HepG2 (cell line): ENCODE measurements around the gene ZNF530. TPM values are rescaled to one million over a fixed set of nuclear protein-coding genes. Genes with fewer than 3 reads are reported as not detected.

Source experiments
- ARNT2 ChIP-seq: sonication (generic); formaldehyde crosslinking; IDR thresholded peaks from 2 replicates; pipeline ENCODE4 v1.8.0; 2022; ENCODE audit warnings: mild to moderate bottlenecking, low read depth, missing genetic modification reagents, moderate library complexity
- BORCS8-MEF2B ChIP-seq: sonication (generic); formaldehyde crosslinking; IDR thresholded peaks from 2 replicates; pipeline ENCODE4 v1.8.0; 2022; ENCODE audit warnings: mild to moderate bottlenecking, missing genetic modification reagents
- ERF ChIP-seq: IDR thresholded peaks from 2 replicates; pipeline ENCODE4 v1.6.1; 2018; ENCODE audit warnings: missing biosample characterization, missing genetic modification reagents
- FOSL2 ChIP-seq: sonication (generic); formaldehyde crosslinking; IDR thresholded peaks from 2 replicates; pipeline ENCODE4 v1.4.0; 2020; ENCODE audit warnings: missing genetic modification reagents
- NBN ChIP-seq: fragments of 450-650 bp; conservative IDR thresholded peaks from 2 replicates; pipeline ENCODE4 v1.6.1; 2017
- NCOA2 ChIP-seq: sonication (generic); formaldehyde crosslinking; IDR thresholded peaks from 2 replicates; pipeline ENCODE4 v1.8.0; 2022; ENCODE audit warnings: inconsistent platforms
- RBM39 ChIP-seq: fragments of 200-400 bp; formaldehyde crosslinking; IDR thresholded peaks from one replicate; pipeline ENCODE4 v1.6.1; 2018; ENCODE audit warnings: antibody characterized with exemption, mild to moderate bottlenecking, low read depth, low read length; ENCODE audit not compliant: poor library complexity, severe bottlenecking
- SAP130 ChIP-seq: IDR thresholded peaks from 2 replicates; pipeline ENCODE4 v1.6.1; 2016; ENCODE audit warnings: low read depth
- SIX4 ChIP-seq: sonication (generic); formaldehyde crosslinking; IDR thresholded peaks from 2 replicates; pipeline ENCODE4 v1.4.0; 2020; ENCODE audit warnings: missing genetic modification reagents
- SKI ChIP-seq: fragments of 450-650 bp; IDR thresholded peaks from one replicate; pipeline ENCODE4 v1.6.1; 2018; ENCODE audit warnings: mild to moderate bottlenecking; ENCODE audit not compliant: partially characterized antibody
- SP2 ChIP-seq: sonication (generic); formaldehyde crosslinking; IDR thresholded peaks from 2 replicates; pipeline ENCODE4 v1.5.1; 2020; ENCODE audit warnings: mild to moderate bottlenecking, missing genetic modification reagents
- SUZ12 ChIP-seq: fragments of 150-350 bp; IDR thresholded peaks from 2 replicates; pipeline ENCODE4 v1.6.1; 2014; ENCODE audit warnings: low read depth, low read length
- ZFP36L1 ChIP-seq: sonication (generic); formaldehyde crosslinking; IDR thresholded peaks from 2 replicates; pipeline ENCODE4 v1.8.0; 2022; ENCODE audit warnings: mild to moderate bottlenecking, missing genetic modification reagents, moderate library complexity
- ZNF143 ChIP-seq: sonication (generic); formaldehyde crosslinking; IDR thresholded peaks from 2 replicates; pipeline ENCODE4 v1.4.0; 2020; ENCODE audit warnings: missing genetic modification reagents
- ZNF350 ChIP-seq: sonication (generic); formaldehyde crosslinking; IDR thresholded peaks from 2 replicates; pipeline ENCODE4 v1.4.0; 2020; ENCODE audit warnings: mild to moderate bottlenecking, low read depth, missing genetic modification reagents, borderline replicate concordance
- ZNF607 ChIP-seq: sonication (generic); formaldehyde crosslinking; IDR thresholded peaks from 2 replicates; pipeline ENCODE4 v1.5.1; 2020; ENCODE audit warnings: missing genetic modification reagents, mild to moderate bottlenecking, borderline replicate concordance
- ZNF615 ChIP-seq: sonication (generic); formaldehyde crosslinking; IDR thresholded peaks from 2 replicates; pipeline ENCODE4 v1.5.0; 2020; ENCODE audit warnings: mild to moderate bottlenecking, missing genetic modification reagents, borderline replicate concordance
- ZNF883 ChIP-seq: sonication (generic); formaldehyde crosslinking; IDR thresholded peaks from 2 replicates; pipeline ENCODE4 v1.5.1; 2020; ENCODE audit warnings: mild to moderate bottlenecking, missing genetic modification reagents; ENCODE audit errors: not compliant biosample characterization
- ZSCAN29 ChIP-seq: sonication (generic); formaldehyde crosslinking; conservative IDR thresholded peaks from 2 replicates; pipeline ENCODE4 v1.4.0; 2020; ENCODE audit warnings: mild to moderate bottlenecking, missing genetic modification reagents
- ZZZ3 ChIP-seq: sonication (generic); formaldehyde crosslinking; IDR thresholded peaks from 2 replicates; pipeline ENCODE4 v1.4.0; 2020; ENCODE audit warnings: missing genetic modification reagents, mild to moderate bottlenecking, borderline replicate concordance
- polyA plus RNA-seq, 8 experiments: library from polyadenylated mRNA; depleted of rRNA in 3 of 8; stranded (reverse) in 7 of 8; unstranded in 1 of 8; fragments of >200 nt; fragmentation: Illumina TruSeq in 4 of 8; extraction: Trizol in 4 of 8; gene quantifications; 2 replicates each; pipeline versions ENCODE4 v1.2.1 to v1.2.3, GENCODE V29; 2011 to 2016; ENCODE audit warnings: low read depth in 4 of 8, missing spikeins in 1 of 8, mixed read lengths in 1 of 8; ENCODE audit not compliant: insufficient read depth in 1 of 8
- total RNA-seq, 5 experiments: library from RNA; depleted of rRNA; stranded (reverse); fragments of >200 nt; fragmentation: Illumina TruSeq; extraction: Trizol; gene quantifications; 2 replicates each; pipeline ENCODE4 v1.2.3, GENCODE V29; 2016; ENCODE audit warnings: low read depth in 1 of 5
- TF ChIP-seq, protein P1 (sequence below): IDR thresholded peaks from 2 replicates; pipeline ENCODE4 v1.6.1; 2016; ENCODE audit warnings: missing biosample characterization, missing genetic modification reagents, low read depth
- TF ChIP-seq, protein P2 (sequence below): IDR thresholded peaks from 2 replicates; pipeline ENCODE4 v1.4.0; 2020; ENCODE audit warnings: mild to moderate bottlenecking, missing genetic modification reagents
- TF ChIP-seq, protein P3 (sequence below): IDR thresholded peaks from 2 replicates; pipeline ENCODE4 v1.6.1; 2012; ENCODE audit warnings: inconsistent platforms
- TF ChIP-seq, protein P4 (sequence below): sonication (generic); formaldehyde crosslinking; IDR thresholded peaks from 2 replicates; pipeline ENCODE4 v1.5.0; 2020; ENCODE audit warnings: missing genetic modification reagents

ZNF530 gene
- total and polyA plus RNA-seq, 2 of the 13 experiments (the other 11 are each of a cell fraction or from before 2014, with no cell fraction given), result 1.1 to 7.8 TPM

DNA sequence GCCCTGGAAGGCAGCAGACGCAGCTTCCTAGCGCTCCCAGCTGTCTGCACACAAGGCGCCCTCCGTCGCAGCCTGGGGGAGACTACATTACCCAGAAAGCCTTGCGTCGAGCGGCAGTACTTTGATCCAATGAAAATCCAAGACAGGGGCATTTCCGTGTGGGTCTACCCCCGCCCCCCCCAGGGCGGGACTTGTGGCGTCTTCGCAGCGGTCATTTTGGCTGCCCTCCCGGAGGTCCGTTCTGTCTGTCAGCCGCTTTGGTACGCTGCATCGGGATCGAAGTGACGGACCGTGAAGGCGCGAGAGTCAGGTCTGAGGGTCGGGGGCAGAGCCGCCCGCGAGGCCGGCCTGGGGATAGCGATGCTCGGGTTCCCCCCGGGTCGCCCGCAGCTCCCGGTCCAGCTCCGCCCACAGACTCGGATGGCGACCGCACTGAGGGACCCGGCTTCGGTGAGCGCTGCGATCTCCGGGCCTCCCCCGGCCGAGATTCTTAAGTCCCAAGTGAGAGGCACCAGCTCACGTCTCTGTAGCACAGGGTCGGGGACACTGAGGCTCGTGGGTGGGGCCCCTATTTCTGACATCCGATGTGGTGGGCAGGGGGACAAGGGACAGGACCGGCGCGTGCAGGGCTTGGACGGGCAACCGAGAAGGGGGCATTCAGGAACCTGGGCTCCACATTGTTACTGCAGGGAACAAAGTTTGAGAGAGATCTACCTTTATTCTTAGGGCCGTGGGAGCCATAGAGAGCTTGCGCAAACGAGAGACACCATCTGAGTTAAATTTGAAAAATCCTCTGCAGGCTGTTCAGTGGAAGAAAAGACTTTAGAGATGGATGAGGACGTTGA, 33.5 kb downstream of the ZNF530 start, which contains the start of gene ZNF211 (continued):
- peak; percentile 50; the same call in 1 of the 2 replicates for TF ChIP-seq BORCS8-MEF2B (CRISPR knock-in tag)
- peak; percentile 83 for TF ChIP-seq ARNT2 (CRISPR knock-in tag)
- TF ChIP-seq, protein P1, sequence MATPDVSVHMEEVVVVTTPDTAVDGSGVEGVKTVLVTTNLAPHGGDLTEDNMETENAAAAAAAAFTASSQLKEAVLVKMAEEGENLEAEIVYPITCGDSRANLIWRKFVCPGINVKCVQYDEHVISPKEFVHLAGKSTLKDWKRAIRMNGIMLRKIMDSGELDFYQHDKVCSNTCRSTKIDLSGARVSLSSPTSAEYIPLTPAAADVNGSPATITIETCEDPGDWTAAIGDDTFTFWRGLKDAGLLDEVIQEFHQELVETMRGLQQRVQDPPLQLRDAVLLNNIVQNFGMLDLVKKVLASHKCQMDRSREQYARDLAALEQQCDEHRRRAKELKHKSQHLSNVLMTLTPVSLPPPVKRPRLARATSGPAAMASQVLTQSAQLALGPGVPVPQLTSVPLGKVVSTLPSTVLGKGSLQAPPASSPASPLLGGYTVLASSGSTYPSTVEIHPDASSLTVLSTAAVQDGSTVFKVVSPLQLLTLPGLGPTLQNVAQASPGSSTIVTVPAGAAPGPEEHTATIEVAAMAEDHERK (CRISPR knock-in tag), result 0 out of 2 replicates have a peak, but pooled peaks have one; percentile 50
- TF ChIP-seq ZNF607 (CRISPR knock-in tag), result 0 out of 2 replicates have a peak, but pooled peaks have one; percentile 20
- TF ChIP-seq ZNF143 (CRISPR knock-in tag), result peak; percentile 96
- TF ChIP-seq ZNF350, result peak; percentile 63; the same call in 1 of the 2 replicates
- TF ChIP-seq, protein P2, sequence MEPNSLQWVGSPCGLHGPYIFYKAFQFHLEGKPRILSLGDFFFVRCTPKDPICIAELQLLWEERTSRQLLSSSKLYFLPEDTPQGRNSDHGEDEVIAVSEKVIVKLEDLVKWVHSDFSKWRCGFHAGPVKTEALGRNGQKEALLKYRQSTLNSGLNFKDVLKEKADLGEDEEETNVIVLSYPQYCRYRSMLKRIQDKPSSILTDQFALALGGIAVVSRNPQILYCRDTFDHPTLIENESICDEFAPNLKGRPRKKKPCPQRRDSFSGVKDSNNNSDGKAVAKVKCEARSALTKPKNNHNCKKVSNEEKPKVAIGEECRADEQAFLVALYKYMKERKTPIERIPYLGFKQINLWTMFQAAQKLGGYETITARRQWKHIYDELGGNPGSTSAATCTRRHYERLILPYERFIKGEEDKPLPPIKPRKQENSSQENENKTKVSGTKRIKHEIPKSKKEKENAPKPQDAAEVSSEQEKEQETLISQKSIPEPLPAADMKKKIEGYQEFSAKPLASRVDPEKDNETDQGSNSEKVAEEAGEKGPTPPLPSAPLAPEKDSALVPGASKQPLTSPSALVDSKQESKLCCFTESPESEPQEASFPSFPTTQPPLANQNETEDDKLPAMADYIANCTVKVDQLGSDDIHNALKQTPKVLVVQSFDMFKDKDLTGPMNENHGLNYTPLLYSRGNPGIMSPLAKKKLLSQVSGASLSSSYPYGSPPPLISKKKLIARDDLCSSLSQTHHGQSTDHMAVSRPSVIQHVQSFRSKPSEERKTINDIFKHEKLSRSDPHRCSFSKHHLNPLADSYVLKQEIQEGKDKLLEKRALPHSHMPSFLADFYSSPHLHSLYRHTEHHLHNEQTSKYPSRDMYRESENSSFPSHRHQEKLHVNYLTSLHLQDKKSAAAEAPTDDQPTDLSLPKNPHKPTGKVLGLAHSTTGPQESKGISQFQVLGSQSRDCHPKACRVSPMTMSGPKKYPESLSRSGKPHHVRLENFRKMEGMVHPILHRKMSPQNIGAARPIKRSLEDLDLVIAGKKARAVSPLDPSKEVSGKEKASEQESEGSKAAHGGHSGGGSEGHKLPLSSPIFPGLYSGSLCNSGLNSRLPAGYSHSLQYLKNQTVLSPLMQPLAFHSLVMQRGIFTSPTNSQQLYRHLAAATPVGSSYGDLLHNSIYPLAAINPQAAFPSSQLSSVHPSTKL (CRISPR knock-in tag), result peak; percentile 44; the same call in 1 of the 2 replicates
- no peak for TF ChIP-seq ZFP36L1 (CRISPR knock-in tag)
- TF ChIP-seq, protein P3, sequence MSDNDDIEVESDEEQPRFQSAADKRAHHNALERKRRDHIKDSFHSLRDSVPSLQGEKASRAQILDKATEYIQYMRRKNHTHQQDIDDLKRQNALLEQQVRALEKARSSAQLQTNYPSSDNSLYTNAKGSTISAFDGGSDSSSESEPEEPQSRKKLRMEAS, result peak; percentile 21; the same call in 1 of the 2 replicates
- TF ChIP-seq SIX4 (CRISPR knock-in tag), result 0 out of 2 replicates have a peak, but pooled peaks have one; percentile 12
- TF ChIP-seq ZNF615, result no peak
- TF ChIP-seq FOSL2 (CRISPR knock-in tag), result peak; percentile 19; the same call in 1 of the 2 replicates
- TF ChIP-seq SP2, result peak; percentile 98
- TF ChIP-seq, protein P4, sequence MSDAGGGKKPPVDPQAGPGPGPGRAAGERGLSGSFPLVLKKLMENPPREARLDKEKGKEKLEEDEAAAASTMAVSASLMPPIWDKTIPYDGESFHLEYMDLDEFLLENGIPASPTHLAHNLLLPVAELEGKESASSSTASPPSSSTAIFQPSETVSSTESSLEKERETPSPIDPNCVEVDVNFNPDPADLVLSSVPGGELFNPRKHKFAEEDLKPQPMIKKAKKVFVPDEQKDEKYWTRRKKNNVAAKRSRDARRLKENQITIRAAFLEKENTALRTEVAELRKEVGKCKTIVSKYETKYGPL, result no peak
- no peak for TF ChIP-seq NBN
- peak; percentile 70; the same call in 1 of the 2 replicates for TF ChIP-seq ERF (CRISPR knock-in tag)
- peak; percentile 80 for TF ChIP-seq SUZ12
- peak; percentile 55 for TF ChIP-seq RBM39
- 0 out of 2 replicates have a peak, but pooled peaks have one; percentile 57 for TF ChIP-seq ZSCAN29 (CRISPR knock-in tag)
- peak; percentile 17; the same call in 1 of the 2 replicates for TF ChIP-seq NCOA2 (CRISPR knock-in tag)
- TF ChIP-seq SAP130, result peak; percentile 87
- no peak for TF ChIP-seq SKI
- TF ChIP-seq ZNF883 (CRISPR knock-in tag), result no peak
- TF ChIP-seq ZZZ3 (CRISPR knock-in tag), result no peak
